LNCAP (cell line): ENCODE data around the gene DAAM2.

ENCODE experiments used
- TF ChIP-seq, protein P1 (sequence below): fragments of 450-650 bp; IDR thresholded peaks from 2 replicates; pipeline ENCODE4 v1.5.1; 2017; ENCODE audit warnings: mild to moderate bottlenecking

DAAM2 gene

GRCh38 chr6:39911513-39912125 is 119.4 kb downstream of the DAAM2 start:
- TF ChIP-seq, protein P1, sequence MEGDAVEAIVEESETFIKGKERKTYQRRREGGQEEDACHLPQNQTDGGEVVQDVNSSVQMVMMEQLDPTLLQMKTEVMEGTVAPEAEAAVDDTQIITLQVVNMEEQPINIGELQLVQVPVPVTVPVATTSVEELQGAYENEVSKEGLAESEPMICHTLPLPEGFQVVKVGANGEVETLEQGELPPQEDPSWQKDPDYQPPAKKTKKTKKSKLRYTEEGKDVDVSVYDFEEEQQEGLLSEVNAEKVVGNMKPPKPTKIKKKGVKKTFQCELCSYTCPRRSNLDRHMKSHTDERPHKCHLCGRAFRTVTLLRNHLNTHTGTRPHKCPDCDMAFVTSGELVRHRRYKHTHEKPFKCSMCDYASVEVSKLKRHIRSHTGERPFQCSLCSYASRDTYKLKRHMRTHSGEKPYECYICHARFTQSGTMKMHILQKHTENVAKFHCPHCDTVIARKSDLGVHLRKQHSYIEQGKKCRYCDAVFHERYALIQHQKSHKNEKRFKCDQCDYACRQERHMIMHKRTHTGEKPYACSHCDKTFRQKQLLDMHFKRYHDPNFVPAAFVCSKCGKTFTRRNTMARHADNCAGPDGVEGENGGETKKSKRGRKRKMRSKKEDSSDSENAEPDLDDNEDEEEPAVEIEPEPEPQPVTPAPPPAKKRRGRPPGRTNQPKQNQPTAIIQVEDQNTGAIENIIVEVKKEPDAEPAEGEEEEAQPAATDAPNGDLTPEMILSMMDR, result no peak

- TF ChIP-seq, protein P1, result no peak
Measured at GRCh38 chr6:39912446-39912845, 120.3 kb downstream of the DAAM2 start.

GRCh38 chr6:39913391-39913916 is 121.3 kb downstream of the DAAM2 start:
- TF ChIP-seq, protein P1, result no peak

GRCh38 chr6:39914239-39914638 is 122.1 kb downstream of the DAAM2 start:
- TF ChIP-seq, protein P1, result no peak

DNA sequence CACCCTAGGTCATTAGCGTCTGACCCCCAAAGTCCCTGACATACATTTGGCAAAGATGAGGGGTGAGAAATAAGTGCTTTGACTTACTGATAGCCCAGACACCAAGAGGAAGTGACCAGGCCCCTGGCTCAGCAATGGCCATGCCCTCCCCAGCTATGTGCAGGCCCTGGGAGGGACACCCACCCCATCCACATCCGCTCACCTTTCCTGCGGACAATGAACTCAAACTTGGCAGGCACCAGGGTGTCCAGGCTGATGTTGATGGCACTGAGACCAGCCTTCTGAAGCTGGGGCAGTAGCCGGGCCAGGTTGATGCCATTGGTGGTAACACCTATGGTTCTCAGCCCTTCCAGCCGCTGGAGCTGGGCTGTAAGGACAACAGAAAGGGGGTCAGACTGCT is 123.7 kb downstream of the DAAM2 start:
- TF ChIP-seq, protein P1, result no peak

DNA sequence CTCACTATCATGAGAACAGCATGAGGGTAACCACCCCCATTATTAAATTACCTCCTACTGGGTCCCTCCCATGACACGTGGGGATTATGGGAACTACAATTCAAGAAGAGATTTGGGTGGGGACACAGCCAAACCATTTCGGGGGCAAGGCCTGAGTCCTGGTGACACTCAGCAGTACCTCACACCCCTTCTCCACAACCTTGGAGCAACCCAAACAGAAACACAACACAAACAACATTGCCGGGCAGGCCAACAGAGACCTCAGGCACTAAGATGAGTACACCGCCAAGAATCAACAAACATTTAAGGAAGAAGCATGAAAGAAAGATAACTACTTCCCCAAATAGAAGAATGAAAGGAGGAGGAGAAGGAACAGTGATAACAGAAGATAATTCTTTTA is 125.2 kb downstream of the DAAM2 start:
- TF ChIP-seq, protein P1, result no peak

DNA sequence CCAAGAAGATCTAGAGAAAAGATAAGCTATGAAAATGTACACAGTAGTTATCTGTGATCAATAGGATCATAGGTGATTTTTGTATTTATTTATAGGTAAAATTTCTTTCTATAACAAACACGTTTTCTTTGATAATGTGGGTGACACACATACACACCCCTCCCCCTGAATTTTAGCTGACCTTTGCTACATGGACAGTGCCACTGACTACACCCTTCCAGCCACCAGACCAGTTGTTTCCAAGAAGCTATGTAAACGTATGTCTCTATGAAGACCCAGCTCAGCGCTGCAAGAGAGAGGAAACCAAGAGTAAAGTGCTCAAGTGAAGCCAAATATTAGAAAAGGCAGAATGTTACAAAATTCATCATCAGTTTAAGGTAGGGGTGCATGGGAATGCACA is 125.8 kb downstream of the DAAM2 start:
- TF ChIP-seq, protein P1, result no peak

DNA sequence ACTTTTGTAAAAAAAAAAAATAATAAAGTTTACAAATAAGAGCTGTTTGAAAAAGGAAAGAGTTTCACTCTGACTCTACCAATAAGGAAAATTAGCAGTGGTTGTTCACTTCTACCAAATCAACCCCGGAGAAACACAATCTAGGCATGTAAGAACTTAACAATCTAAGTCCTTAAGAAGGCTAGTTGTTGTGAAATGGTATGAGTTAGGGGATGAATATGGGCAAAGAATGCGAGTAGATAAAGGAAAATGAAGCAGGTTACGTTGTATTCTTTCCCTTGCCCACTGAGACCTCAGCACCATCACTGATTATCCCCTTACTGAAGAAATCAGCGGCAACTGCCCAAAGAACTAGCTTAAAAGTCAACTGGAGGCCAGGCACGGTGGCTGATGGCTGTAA is 126.7 kb downstream of the DAAM2 start:
- TF ChIP-seq, protein P1, result no peak
